Measurements from ENCODE around the gene OBP2A. TPM values are rescaled to one million over a fixed set of nuclear protein-coding genes. Genes with fewer than 3 reads are reported as not detected.

Gene OBP2A
- total RNA-seq, 4 donors from 2014 or later: not detected

DNA sequence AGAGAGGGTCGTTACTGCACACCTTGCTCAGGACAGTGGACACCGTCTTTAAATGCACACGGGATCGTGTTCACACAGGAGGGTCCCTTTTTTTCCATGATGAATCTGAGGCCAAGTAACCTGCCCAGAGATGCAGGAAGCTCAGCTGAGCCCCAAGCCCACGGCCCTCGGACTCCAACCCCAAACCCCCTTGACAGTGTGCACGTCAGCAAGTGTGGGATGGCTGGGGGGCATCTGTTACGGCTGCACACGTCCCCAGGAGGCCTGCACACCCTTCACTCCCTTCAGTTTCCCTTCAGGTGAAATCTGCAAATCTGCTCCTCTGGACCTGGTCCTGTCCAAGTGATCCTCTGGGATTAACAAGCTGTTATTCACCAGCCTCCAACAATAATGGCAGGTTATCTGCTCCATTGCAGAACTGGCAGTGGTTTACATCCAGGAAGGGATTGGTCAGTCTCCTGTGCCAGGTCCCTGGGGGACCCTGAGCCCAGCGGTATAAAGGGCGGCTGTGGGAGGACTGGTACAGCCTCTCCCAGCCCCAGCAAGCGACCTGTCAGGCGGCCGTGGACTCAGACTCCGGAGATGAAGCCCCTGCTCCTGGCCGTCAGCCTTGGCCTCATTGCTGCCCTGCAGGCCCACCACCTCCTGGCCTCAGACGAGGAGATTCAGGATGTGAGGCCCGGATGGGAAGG, 24.9 kb upstream of the OBP2A start, which contains the start of gene LCN1:
TSS of gene LCN1 (plus strand) at position 525 of the 692 bp plus-strand sequence. CDS start at position 583, 58 bp downstream.
- Histone ChIP-seq H3K27me3 (no peaks in the 10 kb centered on the region), H3K9me3 (no peaks in the 10 kb centered on the region), H3K4me1 (no peaks in the 10 kb centered on the region), H3K27ac (no peak within 1 kb of the TSS), H3K36me3 (no peaks in the 10 kb centered on the region), H3K4me3 (no peak within 1 kb of the TSS)
- no peak for DNase-seq
- TF ChIP-seq POLR2A (IDR thresholded peaks at IDR 0.05) (no peak), CTCF (IDR thresholded peaks at IDR 0.05) (no peak)

- H3K27me3 ChIP-seq: no peaks in the 10 kb centered on the region
- no peaks in the 10 kb centered on the region for H3K4me1 ChIP-seq
- DNase-seq: no peak
- H3K9me3 ChIP-seq: no peaks in the 10 kb centered on the region
- no peaks in the 10 kb centered on the region for H3K36me3 ChIP-seq
- H3K27ac ChIP-seq: no peak overlapping the region
- TF ChIP-seq POLR2A (IDR thresholded peaks at IDR 0.05) (no peak), CTCF (IDR thresholded peaks at IDR 0.05) (no peak)
- H3K4me3 ChIP-seq: no peak overlapping the region
Measured at GRCh38 chr9:135521608-135522095, 24.3 kb upstream of the OBP2A start.

- no peaks in the 10 kb centered on the region for H3K27me3 ChIP-seq
- no peak for TF ChIP-seq POLR2A (IDR thresholded peaks at IDR 0.05)
- TF ChIP-seq CTCF (IDR thresholded peaks at IDR 0.05): no peak
Measured at GRCh38 chr9:135522137-135522877, 23.6 kb upstream of the OBP2A start.

DNA sequence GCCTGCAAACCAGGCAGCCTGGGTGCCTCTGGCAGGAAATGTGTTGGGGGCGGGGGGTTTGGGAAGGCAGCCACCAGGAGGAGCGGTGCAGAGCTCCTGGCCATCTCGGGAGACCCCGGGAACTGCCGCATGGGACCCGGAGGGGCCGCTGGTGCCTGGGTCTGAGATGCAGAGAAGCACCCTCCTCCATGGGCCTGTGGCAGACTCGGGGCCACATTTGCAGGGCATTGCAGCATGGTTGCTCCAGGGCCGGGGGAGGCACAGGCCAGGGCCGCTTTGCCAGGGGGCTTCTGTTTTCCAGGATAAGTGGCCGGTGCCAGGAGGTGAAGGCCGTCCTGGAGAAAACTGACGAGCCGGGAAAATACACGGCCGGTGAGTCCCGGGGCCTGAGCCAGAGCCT, 23.0 kb upstream of the OBP2A start:
- Histone ChIP-seq H3K36me3 (no peaks in the 10 kb centered on the region), H3K9me3 (no peaks in the 10 kb centered on the region), H3K4me1 (no peaks in the 10 kb centered on the region), H3K27me3 (no peaks in the 10 kb centered on the region), H3K4me3 (no peak overlapping the region), H3K27ac (no peak overlapping the region)
- DNase-seq: no peak
- no peak for TF ChIP-seq POLR2A (IDR thresholded peaks at IDR 0.05)
- TF ChIP-seq CTCF (IDR thresholded peaks at IDR 0.05): no peak

More at GRCh38 chr9:135522137-135522877, 23.6 kb upstream of the OBP2A start:
- DNase-seq: peak in 1 of 3 donors; percentile 15
- H3K9me3 ChIP-seq: no peaks in the 10 kb centered on the region
- no peaks in the 10 kb centered on the region for H3K4me1 ChIP-seq
- H3K4me3 ChIP-seq: no peak overlapping the region
- H3K27ac ChIP-seq: no peak overlapping the region
- no peaks in the 10 kb centered on the region for H3K36me3 ChIP-seq

GRCh38 chr9:135523521-135524129, 22.3 kb upstream of the OBP2A start:
- Histone ChIP-seq H3K4me1 (no peaks in the 10 kb centered on the region), H3K27ac (no peak overlapping the region), H3K4me3 (no peak overlapping the region), H3K36me3 (no peaks in the 10 kb centered on the region), H3K9me3 (no peaks in the 10 kb centered on the region), H3K27me3 (no peaks in the 10 kb centered on the region)
- DNase-seq: peak in 1 of 3 donors; percentile 15
- TF ChIP-seq CTCF (IDR thresholded peaks at IDR 0.05) (no peak), POLR2A (IDR thresholded peaks at IDR 0.05) (no peak)

Data from Peyer's patch (tissue), 4 donors.